Spleen (tissue), 11 donors: Measurements from ENCODE around the gene TWF1. TPM values are rescaled to one million over a fixed set of nuclear protein-coding genes. Genes with fewer than 3 reads are reported as not detected.

Experiments
- DNase-seq: peaks from one replicate; pipeline ENCODE4 v3.0.0-alpha.2; 2020
- H3K27ac ChIP-seq, 8 donors: fragments of 200-600 bp; sonication (generic) in 7 of 8; 1 replicate in 4 of 8; 2 replicates in 4 of 8; pipeline versions ENCODE4 v1.5.0 to v1.8.0; 2016 to 2021; ENCODE audit warnings: inconsistent platforms in 4 of 8, mild to moderate bottlenecking in 4 of 8, moderate library complexity in 1 of 8
- H3K27me3 ChIP-seq, 7 donors: fragments of 200-600 bp; sonication (generic) in 6 of 7; replicated peaks in 1 of 7; 1 replicate in 4 of 7; 2 replicates in 3 of 7; pipeline versions ENCODE4 v1.5.0 to v1.8.0; 2016 to 2021; ENCODE audit warnings: inconsistent platforms in 3 of 7, mild to moderate bottlenecking in 1 of 7
- H3K36me3 ChIP-seq, 6 donors: fragments of 200-600 bp; sonication (generic) in 5 of 6; 1 replicate in 4 of 6; 2 replicates in 2 of 6; pipeline versions ENCODE4 v1.5.0 to v1.8.0; 2016 to 2021; ENCODE audit warnings: inconsistent platforms in 2 of 6
- H3K4me1 ChIP-seq, 6 donors: fragments of 200-600 bp; sonication (generic) in 5 of 6; 1 replicate in 3 of 6; 2 replicates in 3 of 6; pipeline versions ENCODE4 v1.5.0 to v1.8.0; 2016 to 2021; ENCODE audit warnings: inconsistent platforms in 3 of 6
- H3K4me3 ChIP-seq, 8 donors: fragments of 200-600 bp; sonication (generic) in 7 of 8; 1 replicate in 4 of 8; 2 replicates in 4 of 8; pipeline versions ENCODE4 v1.5.0 to v1.8.0; 2016 to 2021; ENCODE audit warnings: inconsistent platforms in 4 of 8, mild to moderate bottlenecking in 4 of 8, moderate library complexity in 2 of 8
- H3K9me3 ChIP-seq, 8 donors: fragments of 200-600 bp; sonication (generic) in 7 of 8; 1 replicate in 4 of 8; 2 replicates in 4 of 8; pipeline versions ENCODE4 v1.5.0 to v1.8.0; 2016 to 2021; ENCODE audit warnings: inconsistent platforms in 4 of 8
- POLR2A ChIP-seq, 3 donors: fragments of 450-650 bp; IDR thresholded peaks; one replicate each; pipeline ENCODE4 v1.5.1; 2017; ENCODE audit warnings: antibody characterized with exemption in 3 of 3, mild to moderate bottlenecking in 1 of 3
- POLR2AphosphoS5 ChIP-seq, 3 donors: sonication (generic); formaldehyde crosslinking; IDR thresholded peaks; one replicate each; pipeline ENCODE4 v1.5.1; 2017; ENCODE audit warnings: antibody characterized with exemption in 3 of 3
- WGBS, 5 donors: extraction: QIAGEN DNeasy Blood & Tissue Kit in 3 of 5; methylation state at CpG; one replicate each; pipeline versions ENCODE4 v1.1.5 to v1.1.7; 2013 to 2018; 5-methylcytosine and 5-hydroxymethylcytosine counted together
- intact Hi-C: fragments of 100-400 bp; cut with DNase I; formaldehyde crosslinking; loops from one replicate; pipeline ENCODE4 v1.15.0; 2023; ENCODE audit warnings: low total_unique reads
- polyA plus RNA-seq, 3 donors: library from polyadenylated mRNA; stranded (reverse); fragments of 200-250 nt; gene quantifications; one replicate each; pipeline ENCODE4 v1.2.1, GENCODE V29; 2013
- total RNA-seq, 7 donors: library from RNA; depleted of rRNA in 3 of 7; stranded (reverse); fragments of >200 nt in 3 of 7; fragmentation: NEBNext Ultra II Directional in 4 of 7; extraction: Animal tissue kit (Norgen Biotek cat#: 25700) in 4 of 7; gene quantifications; one replicate each; pipeline versions ENCODE4 v1.1.0 to v1.2.1, GENCODE V29; 2016 to 2021
- TF ChIP-seq, protein P1 (sequence below), 11 experiments: fragments of 200-600 bp in 7 of 11; fragments of 450-650 bp in 4 of 11; sonication (generic) in 4 of 11; IDR thresholded peaks in 8 of 11; conservative IDR thresholded peaks in 3 of 11; 1 replicate in 7 of 11; 2 replicates in 4 of 11; pipeline versions ENCODE4 v1.4.0 to v1.8.0; 2016 to 2021; ENCODE audit warnings: antibody characterized with exemption in 11 of 11, inconsistent platforms in 4 of 11, mild to moderate bottlenecking in 1 of 11
- donor health status: healthy with polysubstance abuse.
- donor health status: DM: no; HTN: no; CAD: no; lungs with moderate emphysema.
- donor health status: DM: no; HTN: no; CAD: no.
- donor health status: Bipolar disorder and iron deficiency.
- donor health status: healthy.
- donor health status: DM: no; HTN: no; CAD: no.
- donor health status: DM: yes; HTN: yes; CAD: no.

The TWF1 gene
- total and polyA plus RNA-seq, 10 donors = 20.6 to 58.4 (median 31.7) TPM

- 5 to 8% (median 6%) methylated on average over 8 of the region's 8 CpGs for WGBS, 5 donors
Measured at GRCh38 chr12:43836475-43836989, 30.4 kb upstream of the TWF1 start.

GRCh38 chr12:43835656-43836474, 29.7 kb upstream of the TWF1 start, which contains the start of gene TMEM117:
Gene TMEM117 (plus strand): TSS chr12:43836081.
- no peaks in the 10 kb centered on the region for H3K9me3 ChIP-seq
- DNase-seq = peak; percentile 95
- intact Hi-C loops = no loop called here
- TF ChIP-seq POLR2A (IDR thresholded peaks at IDR 0.05) (no peak), POLR2AphosphoS5 (IDR thresholded peaks at IDR 0.05) (peak; percentile 22 to 79 (median 74))
- H3K36me3 ChIP-seq = no peaks in the 10 kb centered on the region
- peak within 1 kb of the TSS; percentile 53 to 88 (median 60) for H3K4me3 ChIP-seq
- peaks cover 0 to 42% (median 0%) of the 10 kb centered on the region in 7 donors for H3K27me3 ChIP-seq
- H3K27ac ChIP-seq = peak within 1 kb of the TSS; percentile 86 to 96 (median 90)
- 0 to 1% (median 0%) methylated on average over 49 to 103 of the region's 103 CpGs for WGBS, 5 donors
- peaks cover 7 to 63% (median 23%) of the 10 kb centered on the region in 6 donors for H3K4me1 ChIP-seq

More at GRCh38 chr12:43836475-43836989, 30.4 kb upstream of the TWF1 start:
- Histone ChIP-seq H3K4me1 (peaks cover 7 to 56% (median 23%) of the 10 kb centered on the region in 6 donors), H3K36me3 (no peaks in the 10 kb centered on the region), H3K27ac (peak overlapping the region; percentile 86 to 96 (median 90)), H3K27me3 (peaks cover 0 to 37% (median 0%) of the 10 kb centered on the region in 7 donors), H3K9me3 (no peaks in the 10 kb centered on the region), H3K4me3 (peak overlapping the region; percentile 53 to 88 (median 60))
- DNase-seq = no peak
- TF ChIP-seq POLR2AphosphoS5 (IDR thresholded peaks at IDR 0.05) = no peak
- no peak for TF ChIP-seq POLR2A (IDR thresholded peaks at IDR 0.05)
- TF ChIP-seq, protein P1, sequence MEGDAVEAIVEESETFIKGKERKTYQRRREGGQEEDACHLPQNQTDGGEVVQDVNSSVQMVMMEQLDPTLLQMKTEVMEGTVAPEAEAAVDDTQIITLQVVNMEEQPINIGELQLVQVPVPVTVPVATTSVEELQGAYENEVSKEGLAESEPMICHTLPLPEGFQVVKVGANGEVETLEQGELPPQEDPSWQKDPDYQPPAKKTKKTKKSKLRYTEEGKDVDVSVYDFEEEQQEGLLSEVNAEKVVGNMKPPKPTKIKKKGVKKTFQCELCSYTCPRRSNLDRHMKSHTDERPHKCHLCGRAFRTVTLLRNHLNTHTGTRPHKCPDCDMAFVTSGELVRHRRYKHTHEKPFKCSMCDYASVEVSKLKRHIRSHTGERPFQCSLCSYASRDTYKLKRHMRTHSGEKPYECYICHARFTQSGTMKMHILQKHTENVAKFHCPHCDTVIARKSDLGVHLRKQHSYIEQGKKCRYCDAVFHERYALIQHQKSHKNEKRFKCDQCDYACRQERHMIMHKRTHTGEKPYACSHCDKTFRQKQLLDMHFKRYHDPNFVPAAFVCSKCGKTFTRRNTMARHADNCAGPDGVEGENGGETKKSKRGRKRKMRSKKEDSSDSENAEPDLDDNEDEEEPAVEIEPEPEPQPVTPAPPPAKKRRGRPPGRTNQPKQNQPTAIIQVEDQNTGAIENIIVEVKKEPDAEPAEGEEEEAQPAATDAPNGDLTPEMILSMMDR (IDR thresholded peaks at IDR 0.05 in 8 of 11, conservative IDR thresholded peaks at IDR 0.05 in 3 of 11) = no peak
- intact Hi-C loops = no loop called here

- Histone ChIP-seq H3K9me3 (no peaks in the 10 kb centered on the region), H3K4me3 (peak overlapping the region; percentile 53 to 88 (median 60)), H3K36me3 (no peaks in the 10 kb centered on the region), H3K27me3 (peaks cover 0 to 42% (median 0%) of the 10 kb centered on the region in 7 donors), H3K27ac (peak overlapping the region in 5 of 8 donors; percentile 88 to 96 (median 92)), H3K4me1 (peaks cover 7 to 67% (median 23%) of the 10 kb centered on the region in 6 donors)
- TF ChIP-seq POLR2A (IDR thresholded peaks at IDR 0.05) (no peak), POLR2AphosphoS5 (IDR thresholded peaks at IDR 0.05) (no peak)
- TF ChIP-seq, protein P1 (IDR thresholded peaks at IDR 0.05 in 8 of 11, conservative IDR thresholded peaks at IDR 0.05 in 3 of 11) = no peak
- WGBS, 5 donors = 45 to 56% (median 47%) methylated on average over 6 of the region's 6 CpGs
- no peak for DNase-seq
- intact Hi-C loops = no loop called here
Measured at GRCh38 chr12:43835264-43835655, 29.1 kb upstream of the TWF1 start.

DNA sequence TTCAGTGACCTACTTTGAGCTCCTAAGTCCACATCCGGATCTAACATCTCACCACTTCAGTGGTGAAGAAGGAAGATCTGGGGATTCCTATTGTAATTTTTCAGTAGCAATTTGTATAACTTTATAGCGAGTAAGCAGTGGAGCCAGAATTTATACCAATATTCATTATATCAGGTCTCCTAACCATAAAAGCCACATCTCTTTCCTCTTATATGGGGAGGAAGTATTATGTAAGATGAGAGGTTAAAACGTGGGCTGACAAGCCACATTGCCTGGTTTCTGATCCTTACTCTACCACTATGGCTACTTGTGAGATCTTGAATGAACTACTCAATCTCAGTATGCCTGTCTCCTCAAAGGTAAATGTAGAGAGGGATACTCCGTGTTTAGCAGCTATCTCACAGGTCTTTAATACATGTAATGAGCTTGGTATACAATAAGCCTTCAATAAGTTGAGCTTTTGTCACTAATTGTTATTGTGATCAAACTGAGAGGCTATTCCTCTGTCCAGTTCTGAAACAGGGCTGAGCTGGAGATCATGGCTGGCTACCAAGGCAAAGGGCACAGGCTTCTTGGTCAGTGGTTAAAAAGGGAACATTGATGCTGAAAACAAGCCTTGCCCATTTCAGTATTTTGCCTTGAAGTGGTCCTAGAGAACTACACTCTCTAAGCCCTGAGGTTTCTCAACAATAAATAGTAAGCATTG, 26.5 kb upstream of the TWF1 start:
- Histone ChIP-seq H3K36me3 (no peaks in the 10 kb centered on the region), H3K9me3 (no peaks in the 10 kb centered on the region), H3K27ac (peak overlapping the region in 1 of 8 donors; percentile 26), H3K27me3 (peaks cover 0 to 65% (median 0%) of the 10 kb centered on the region in 7 donors), H3K4me3 (no peak overlapping the region), H3K4me1 (peaks cover 7 to 67% (median 23%) of the 10 kb centered on the region in 6 donors)
- WGBS, 5 donors = 36 to 50% (median 39%) methylated on average over 4 of the region's 4 CpGs
- intact Hi-C loops = no loop called here
- DNase-seq = no peak
- TF ChIP-seq POLR2AphosphoS5 (IDR thresholded peaks at IDR 0.05) (no peak), POLR2A (IDR thresholded peaks at IDR 0.05) (no peak)
- TF ChIP-seq, protein P1 (IDR thresholded peaks at IDR 0.05 in 8 of 11, conservative IDR thresholded peaks at IDR 0.05 in 3 of 11) = no peak
